Activated naive CD4-positive, alpha-beta T cell (primary cell): ENCODE measurements around the gene ST3GAL4.
"Not testable (repeated sequence)": the region's sequence is repeated elsewhere in the genome, so short reads cannot be mapped to it uniquely, and the experiment has no call there.

ENCODE experiments used
- DNase-seq, 4 experiments: peaks; one replicate each; lab custom pipeline; 2025; lab: John Stamatoyannopoulos, UW

The ST3GAL4 gene

GRCh38 chr11:126387857-126388256, 32.4 kb downstream of the ST3GAL4 start:
- DNase-seq = no peak

GRCh38 chr11:126390272-126390867, 34.9 kb downstream of the ST3GAL4 start:
- DNase-seq = no peak

GRCh38 chr11:126391286-126391954, 35.9 kb downstream of the ST3GAL4 start:
- DNase-seq = no peak

GRCh38 chr11:126391970-126392632, 36.6 kb downstream of the ST3GAL4 start:
- no peak for DNase-seq

GRCh38 chr11:126392633-126393013, 37.1 kb downstream of the ST3GAL4 start:
- DNase-seq = no peak

GRCh38 chr11:126393143-126393542, 37.7 kb downstream of the ST3GAL4 start:
- no peak for DNase-seq

- DNase-seq = no peak
Measured at GRCh38 chr11:126394036-126394435, 38.5 kb downstream of the ST3GAL4 start.

GRCh38 chr11:126394634-126395072, 39.2 kb downstream of the ST3GAL4 start:
- DNase-seq = not testable (repeated sequence)

GRCh38 chr11:126395784-126396183, 40.3 kb downstream of the ST3GAL4 start:
- DNase-seq = not testable (repeated sequence)

- not testable (repeated sequence) for DNase-seq
Measured at GRCh38 chr11:126396266-126396665, 40.8 kb downstream of the ST3GAL4 start.

GRCh38 chr11:126396965-126397364, 41.5 kb downstream of the ST3GAL4 start:
- no peak for DNase-seq

GRCh38 chr11:126398296-126398695, 42.8 kb downstream of the ST3GAL4 start:
- no peak for DNase-seq

GRCh38 chr11:126398721-126399120, 43.2 kb downstream of the ST3GAL4 start:
- DNase-seq = no peak

GRCh38 chr11:126400019-126400418, 44.5 kb downstream of the ST3GAL4 start:
- DNase-seq = no peak

- DNase-seq = no peak
Measured at GRCh38 chr11:126400479-126400878, 45.0 kb downstream of the ST3GAL4 start.

GRCh38 chr11:126403022-126403581, 47.6 kb downstream of the ST3GAL4 start:
- DNase-seq = no peak

GRCh38 chr11:126403658-126404057, 48.2 kb downstream of the ST3GAL4 start:
- no peak for DNase-seq

- no peak for DNase-seq
Measured at GRCh38 chr11:126404367-126404766, 48.9 kb downstream of the ST3GAL4 start.

- no peak for DNase-seq
Measured at GRCh38 chr11:126405374-126405773, 49.9 kb downstream of the ST3GAL4 start.

- DNase-seq = no peak
Measured at GRCh38 chr11:126405906-126406305, 50.4 kb downstream of the ST3GAL4 start.

GRCh38 chr11:126406368-126406767, 50.9 kb downstream of the ST3GAL4 start:
- DNase-seq = no peak

GRCh38 chr11:126407101-126407521, 51.6 kb downstream of the ST3GAL4 start:
- no peak for DNase-seq
